ENCODE data around the gene EDC4. TPM values are rescaled to one million over a fixed set of nuclear protein-coding genes. Genes with fewer than 3 reads are reported as not detected.

Gene EDC4
- total and polyA plus RNA-seq, 2 of the 13 experiments (the other 11 are each of a cell fraction or from before 2014, with no cell fraction given), result 51.4 to 59.1 TPM

- TF ChIP-seq MNT (IDR thresholded peaks at IDR 0.05) (no peak), ZNF598 (CRISPR knock-in tag; IDR thresholded peaks at IDR 0.05; ENCODE audit: borderline replicate concordance) (peak; percentile 68; the same call in 1 of the 2 replicates), STAT6 (CRISPR knock-in tag; IDR thresholded peaks at IDR 0.05; ENCODE audit: borderline replicate concordance) (no peak; the same call in 1 of the 2 replicates), ATF7-NPFF (CRISPR knock-in tag; IDR thresholded peaks at IDR 0.05; ENCODE audit: low read depth) (peak; percentile 90), ZNF20 (CRISPR knock-in tag; IDR thresholded peaks at IDR 0.05) (no peak), IKZF4 (CRISPR knock-in tag; IDR thresholded peaks at IDR 0.05; ENCODE audit: borderline replicate concordance, low read depth, not compliant biosample characterization) (peak; percentile 76), ZMYM3 (CRISPR knock-in tag; IDR thresholded peaks at IDR 0.05) (peak; percentile 59; the same call in 1 of the 2 replicates), GLI4 (CRISPR knock-in tag; IDR thresholded peaks at IDR 0.05; ENCODE audit: borderline replicate concordance) (peak; percentile 79; the same call in 1 of the 2 replicates), ZNF710 (CRISPR knock-in tag; IDR thresholded peaks at IDR 0.05; ENCODE audit: borderline replicate concordance) (0 out of 2 replicates have a peak, but pooled peaks have one; percentile 33), ZBTB26 (CRISPR knock-in tag; IDR thresholded peaks at IDR 0.05; ENCODE audit: borderline replicate concordance) (peak; percentile 36; the same call in 1 of the 2 replicates), SYNCRIP (IDR thresholded peaks at IDR 0.05; ENCODE audit: insufficient read depth, low read depth, low read length) (no peak), ZMYM2 (CRISPR knock-in tag; IDR thresholded peaks at IDR 0.05) (no peak), NRL (CRISPR knock-in tag; IDR thresholded peaks at IDR 0.05; ENCODE audit: borderline replicate concordance) (peak; percentile 94), AGO2 (optimal IDR thresholded peaks at IDR 0.05; ENCODE audit: low read depth, low read length) (peak; percentile 99), ZNF263 (CRISPR knock-in tag; IDR thresholded peaks at IDR 0.05) (peak; percentile 48; the same call in 1 of the 2 replicates), ZNF800 (CRISPR knock-in tag; IDR thresholded peaks at IDR 0.05) (no peak), ZSCAN22 (CRISPR knock-in tag; IDR thresholded peaks at IDR 0.05) (no peak), ZNF232 (CRISPR knock-in tag; IDR thresholded peaks at IDR 0.05; ENCODE audit: borderline replicate concordance) (no peak)
These were observed at the start of gene EDC4 (continued) for GRCh38 chr16:67872631-67873434.
